HG02852 (cell line): ENCODE data around the gene ZFPM1.

Source experiments
- ATAC-seq: cut with Tn5 transposase; IDR thresholded peaks from one replicate; pipeline ENCODE4 v1.9.1; 2021; ENCODE audit warnings: mild to moderate bottlenecking, moderate library complexity; ENCODE audit not compliant: unreplicated experiment

The ZFPM1 gene

GRCh38 chr16:88585927-88586581 is 133.0 kb downstream of the ZFPM1 start:
- ATAC-seq, result no peak
